GM06990 (cell line): Measurements from ENCODE around the gene BARX1.

Experiments
- DNase-seq: peaks from one replicate; pipeline ENCODE4 v3.0.0-alpha.2; 2011; ENCODE audit not compliant: insufficient read length; ENCODE audit errors: extremely low read depth
- H3K27me3 ChIP-seq: replicated peaks from 2 replicates; pipeline ENCODE4 v1.6.0; 2011; ENCODE audit warnings: low read length; ENCODE audit not compliant: control insufficient read depth, insufficient read depth
- H3K36me3 ChIP-seq: 2 replicates; pipeline ENCODE4 v1.5.1; 2011; ENCODE audit warnings: low read length; ENCODE audit not compliant: control insufficient read depth, insufficient read depth
- H3K4me3 ChIP-seq: replicated peaks from 2 replicates; pipeline ENCODE4 v1.5.1; 2011; ENCODE audit warnings: low read depth, mild to moderate bottlenecking, control low read depth, low read length
- TF ChIP-seq, protein P1 (sequence below): IDR thresholded peaks from 2 replicates; pipeline ENCODE4 v1.5.1; 2011; ENCODE audit warnings: low read length, control low read depth, mild to moderate bottlenecking, inconsistent platforms; ENCODE audit not compliant: insufficient read depth, poor library complexity, severe bottlenecking

Gene BARX1

GRCh38 chr9:93910598-93910997 is 44.6 kb downstream of the BARX1 start:
- DNase-seq = no peak
- Histone ChIP-seq H3K4me3 (no peak overlapping the region), H3K27me3 (no peaks in the 10 kb centered on the region), H3K36me3 (no peaks in the 10 kb centered on the region)
- TF ChIP-seq, protein P1, sequence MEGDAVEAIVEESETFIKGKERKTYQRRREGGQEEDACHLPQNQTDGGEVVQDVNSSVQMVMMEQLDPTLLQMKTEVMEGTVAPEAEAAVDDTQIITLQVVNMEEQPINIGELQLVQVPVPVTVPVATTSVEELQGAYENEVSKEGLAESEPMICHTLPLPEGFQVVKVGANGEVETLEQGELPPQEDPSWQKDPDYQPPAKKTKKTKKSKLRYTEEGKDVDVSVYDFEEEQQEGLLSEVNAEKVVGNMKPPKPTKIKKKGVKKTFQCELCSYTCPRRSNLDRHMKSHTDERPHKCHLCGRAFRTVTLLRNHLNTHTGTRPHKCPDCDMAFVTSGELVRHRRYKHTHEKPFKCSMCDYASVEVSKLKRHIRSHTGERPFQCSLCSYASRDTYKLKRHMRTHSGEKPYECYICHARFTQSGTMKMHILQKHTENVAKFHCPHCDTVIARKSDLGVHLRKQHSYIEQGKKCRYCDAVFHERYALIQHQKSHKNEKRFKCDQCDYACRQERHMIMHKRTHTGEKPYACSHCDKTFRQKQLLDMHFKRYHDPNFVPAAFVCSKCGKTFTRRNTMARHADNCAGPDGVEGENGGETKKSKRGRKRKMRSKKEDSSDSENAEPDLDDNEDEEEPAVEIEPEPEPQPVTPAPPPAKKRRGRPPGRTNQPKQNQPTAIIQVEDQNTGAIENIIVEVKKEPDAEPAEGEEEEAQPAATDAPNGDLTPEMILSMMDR = no peak

DNA sequence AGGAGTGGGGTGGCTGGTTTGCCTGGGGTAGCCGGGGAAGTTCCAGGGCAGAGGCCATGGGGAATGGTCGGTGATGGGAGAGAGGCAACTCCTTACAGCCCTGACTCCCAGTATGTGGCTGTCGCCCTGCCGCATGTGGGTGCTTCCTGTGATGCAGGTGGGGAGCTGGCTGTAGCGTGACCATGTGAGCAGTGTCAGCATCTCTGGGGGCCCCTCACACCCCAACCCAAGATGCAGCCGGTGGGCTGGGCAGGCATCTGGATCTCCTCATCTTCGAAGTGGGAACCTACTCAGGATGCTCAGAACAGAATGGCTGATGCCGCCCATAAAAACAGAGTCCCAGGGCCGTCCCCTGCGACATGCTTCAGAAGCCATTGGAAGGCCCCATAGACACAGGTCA is 45.0 kb downstream of the BARX1 start:
- TF ChIP-seq, protein P1 = no peak
- H3K27me3 ChIP-seq = no peaks in the 10 kb centered on the region; the same call in 1 of the 2 replicates
- H3K4me3 ChIP-seq = no peak overlapping the region
- no peaks in the 10 kb centered on the region for H3K36me3 ChIP-seq
- DNase-seq = no peak

DNA sequence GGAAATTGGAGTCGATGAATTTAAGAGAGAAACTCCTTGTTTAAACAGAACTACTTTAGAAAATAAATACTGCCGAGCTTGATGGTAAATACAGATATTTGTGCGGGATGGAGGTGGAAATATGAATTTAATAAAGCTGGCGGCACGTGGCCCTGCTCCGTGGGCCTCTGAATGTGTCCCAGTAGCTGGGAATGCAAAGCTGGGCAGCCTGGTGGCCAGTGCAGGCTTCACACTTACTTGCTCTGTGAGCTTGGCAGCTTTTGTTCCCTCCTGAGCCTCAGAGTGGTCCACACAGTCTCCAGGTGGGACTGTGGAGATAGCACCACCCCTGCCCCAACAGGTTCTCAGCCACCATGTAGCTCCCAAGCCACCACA is 45.9 kb downstream of the BARX1 start:
- no peaks in the 10 kb centered on the region for H3K36me3 ChIP-seq
- H3K27me3 ChIP-seq = no peaks in the 10 kb centered on the region; the same call in 1 of the 2 replicates
- no peak overlapping the region for H3K4me3 ChIP-seq
- TF ChIP-seq, protein P1 = no peak
- no peak for DNase-seq

- no peak for DNase-seq
- TF ChIP-seq, protein P1 = peak; percentile 30
- H3K4me3 ChIP-seq = no peak overlapping the region
- H3K36me3 ChIP-seq = no peaks in the 10 kb centered on the region
- no peaks in the 10 kb centered on the region; the same call in 1 of the 2 replicates for H3K27me3 ChIP-seq
These were observed 46.4 kb downstream of the BARX1 start for GRCh38 chr9:93908591-93909241.

DNA sequence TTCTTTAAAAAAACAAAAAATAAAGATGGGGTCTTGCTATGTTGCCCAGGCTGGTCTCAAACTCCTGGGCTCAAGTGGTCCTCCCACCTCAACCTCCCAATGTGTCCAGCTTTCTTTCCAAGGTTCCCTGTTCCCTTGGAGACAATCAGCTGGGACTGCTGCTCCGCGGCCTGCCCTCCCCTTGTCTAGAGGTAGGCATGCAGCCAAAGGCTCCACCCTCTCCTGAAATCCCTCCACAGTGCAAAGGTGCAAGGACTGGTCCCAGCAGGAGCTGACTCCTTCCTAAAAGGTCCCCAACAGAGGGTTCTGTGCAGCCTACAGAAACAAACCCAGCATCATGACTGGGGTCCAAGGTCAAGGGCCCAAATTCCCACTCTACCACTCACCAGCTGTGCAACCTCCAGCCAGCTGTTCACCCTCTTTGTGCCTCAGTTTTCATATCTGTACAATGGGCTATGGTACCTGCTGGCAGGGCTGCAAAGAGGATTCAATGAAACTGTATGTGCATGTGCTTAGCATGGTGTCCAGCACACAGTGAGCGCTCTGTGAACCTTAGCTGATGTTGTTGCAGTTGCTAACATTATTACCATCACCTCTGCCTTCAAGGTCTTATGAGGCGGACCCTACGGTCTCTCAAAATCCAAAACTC is 47.5 kb downstream of the BARX1 start:
- H3K4me3 ChIP-seq = no peak overlapping the region
- H3K36me3 ChIP-seq = no peaks in the 10 kb centered on the region
- no peaks in the 10 kb centered on the region; the same call in 1 of the 2 replicates for H3K27me3 ChIP-seq
- TF ChIP-seq, protein P1 = no peak
- DNase-seq = no peak
